GM10266 (cell line): ENCODE results near the gene MICALL1.
A peak's percentile ranks its signal among the peaks of the same experiment; 100 is the strongest.

Experiments
- DNase-seq: peaks from one replicate; pipeline ENCODE4 v3.0.0; 2012; ENCODE audit errors: extremely low spot score
- CTCF ChIP-seq: IDR thresholded peaks from 2 replicates; pipeline ENCODE4 v1.5.1; 2012; ENCODE audit warnings: mild to moderate bottlenecking, low read depth; ENCODE audit not compliant: control insufficient read depth, insufficient read depth; ENCODE audit errors: missing control alignments

MICALL1 gene

DNA sequence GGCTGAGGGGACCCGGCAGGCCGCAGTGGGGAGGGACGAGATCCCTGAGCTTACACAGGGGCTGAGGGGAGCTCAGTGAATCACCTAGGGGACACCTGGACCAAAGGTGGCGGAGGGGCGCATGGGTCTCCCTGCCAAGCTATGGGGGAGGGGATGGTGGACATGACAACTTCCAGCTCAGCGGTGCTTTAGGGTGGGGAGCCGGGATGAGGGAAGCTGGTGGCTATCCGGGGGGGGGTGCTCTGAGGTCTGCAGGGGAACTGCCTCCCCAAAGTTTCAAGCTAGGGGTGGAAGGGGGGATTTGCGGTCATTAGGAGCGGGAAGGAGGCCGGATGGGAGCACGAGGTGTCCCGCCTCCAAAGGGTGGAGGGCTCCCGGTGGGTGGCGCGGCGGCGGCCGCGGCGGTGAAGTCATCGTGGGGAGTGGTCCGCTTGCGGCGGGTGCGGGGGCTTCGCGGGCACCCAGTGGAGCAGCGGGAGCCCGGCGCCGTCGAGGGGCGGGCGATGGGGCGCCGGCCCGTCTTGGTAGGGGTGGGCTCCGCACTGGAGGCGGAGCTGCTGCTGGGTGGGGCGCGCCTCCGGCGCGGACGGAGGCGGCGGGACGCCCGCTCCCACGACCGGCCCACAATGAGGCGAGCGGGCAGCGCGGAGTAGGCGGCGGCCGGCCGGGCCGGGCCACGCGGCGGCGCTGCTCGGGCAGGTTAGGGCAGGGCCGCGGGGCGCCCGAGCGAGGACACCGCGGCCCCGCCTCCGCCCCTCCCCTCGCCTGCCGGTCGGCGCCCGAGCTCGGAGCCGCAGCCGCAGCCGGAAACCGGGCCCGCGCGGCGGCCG is at the start of gene MICALL1:
Gene MICALL1, plus strand, starts transcription at position 764 of the 830 bp plus-strand sequence. CDS start 126 bp downstream, outside the sequence.
- peak; percentile 78 for TF ChIP-seq CTCF
- DNase-seq = peak; percentile 98

- no peak for TF ChIP-seq CTCF
- no peak for DNase-seq
These were observed 45.2 kb upstream of the MICALL1 start for GRCh38 chr22:37860796-37861421.

DNA sequence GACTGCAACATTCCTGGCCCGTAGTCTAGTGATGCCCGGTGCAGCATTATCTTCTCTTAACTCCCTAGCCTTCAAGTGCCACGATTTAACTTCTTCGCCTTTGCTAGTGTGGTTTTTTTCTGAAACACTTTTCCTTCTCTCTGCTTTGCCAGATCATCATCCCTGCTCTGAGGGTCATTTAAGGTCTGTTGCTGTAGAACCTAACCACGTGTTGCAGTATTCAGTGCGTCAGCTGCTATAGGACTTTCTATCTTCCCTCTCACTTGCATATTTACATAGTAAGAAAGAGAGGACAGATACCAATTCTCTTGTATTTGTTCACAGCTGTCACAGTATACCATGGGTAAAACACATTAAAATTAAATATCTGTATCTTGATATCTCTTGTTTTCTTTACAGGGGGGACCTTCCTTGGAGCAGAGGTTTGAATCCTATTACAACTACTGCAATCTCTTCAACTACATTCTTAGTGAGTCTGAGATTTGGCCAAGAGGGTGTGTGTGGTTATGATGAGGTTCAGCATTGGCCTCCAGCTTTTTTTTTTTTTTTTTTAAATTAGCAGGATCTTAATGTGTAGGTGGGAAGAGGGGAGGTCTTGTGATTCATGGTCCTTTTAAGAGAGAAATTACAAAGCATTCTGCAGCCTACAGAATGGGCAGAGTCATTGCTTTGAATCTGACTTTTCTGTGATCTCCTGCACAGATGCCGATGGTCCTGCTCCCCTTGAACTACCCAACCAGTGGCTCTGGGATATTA is 43.3 kb upstream of the MICALL1 start:
- TF ChIP-seq CTCF = no peak

GRCh38 chr22:37865510-37865909 is 40.6 kb upstream of the MICALL1 start:
- TF ChIP-seq CTCF = no peak
- DNase-seq = no peak

More for the DNA sequence above, 43.3 kb upstream of the MICALL1 start:
- DNase-seq = no peak

GRCh38 chr22:37870273-37870672 is 35.8 kb upstream of the MICALL1 start:
- no peak for DNase-seq
- no peak for TF ChIP-seq CTCF

GRCh38 chr22:37880668-37881440 is 25.2 kb upstream of the MICALL1 start:
- DNase-seq = no peak
- no peak for TF ChIP-seq CTCF
